ENCODE data around the gene RBM44.

Gene RBM44

GRCh38 chr2:237884681-237885080 is 86.1 kb downstream of the RBM44 start:
- TF ChIP-seq CTCF (IDR thresholded peaks at IDR 0.05; ENCODE audit: low read depth, low read length): no peak

GRCh38 chr2:237885111-237885930 is 86.7 kb downstream of the RBM44 start:
- no peak for TF ChIP-seq CTCF (IDR thresholded peaks at IDR 0.05; ENCODE audit: low read depth, low read length)
- H3K4me3 ChIP-seq (ENCODE audit: low read depth, low read length): no peak overlapping the region

More at GRCh38 chr2:237884681-237885080, 86.1 kb downstream of the RBM44 start:
- H3K4me3 ChIP-seq (ENCODE audit: low read depth, low read length): no peak overlapping the region

GRCh38 chr2:237885931-237886684 is 87.5 kb downstream of the RBM44 start:
- TF ChIP-seq CTCF (IDR thresholded peaks at IDR 0.05; ENCODE audit: low read depth, low read length): no peak
- H3K4me3 ChIP-seq (ENCODE audit: low read depth, low read length): no peak overlapping the region

- H3K4me3 ChIP-seq (ENCODE audit: low read depth, low read length): no peak overlapping the region
- no peak for TF ChIP-seq CTCF (IDR thresholded peaks at IDR 0.05; ENCODE audit: low read depth, low read length)
Observed at GRCh38 chr2:237886685-237887481, 88.3 kb downstream of the RBM44 start.

- H3K4me3 ChIP-seq (ENCODE audit: low read depth, low read length): no peak overlapping the region
- TF ChIP-seq CTCF (IDR thresholded peaks at IDR 0.05; ENCODE audit: low read depth, low read length): no peak
Observed at GRCh38 chr2:237888389-237888788, 89.8 kb downstream of the RBM44 start.

GRCh38 chr2:237889016-237889415 is 90.4 kb downstream of the RBM44 start:
- no peak overlapping the region for H3K4me3 ChIP-seq (ENCODE audit: low read depth, low read length)
- no peak for TF ChIP-seq CTCF (IDR thresholded peaks at IDR 0.05; ENCODE audit: low read depth, low read length)
